ENCODE results near the gene ATRNL1. TPM values are rescaled to one million over a fixed set of nuclear protein-coding genes. Genes with fewer than 3 reads are reported as not detected.
A peak's percentile ranks its signal among the peaks of the same experiment; 100 is the strongest.

Gene ATRNL1
- total and polyA plus RNA-seq, 2 of the 8 experiments (the other 6 are each of a cell fraction or from before 2014, with no cell fraction given), result 5.1 to 17.6 TPM

- FAIRE-seq (peak; percentile 19), DNase-seq (ENCODE audit: low read depth in 1 of 2, low spot score in 2 of 2) (peak; percentile 27 to 58)
- Histone ChIP-seq H3K14ac (ENCODE audit: insufficient read length) (no peak overlapping the region), H3K56ac (replicated peaks; ENCODE audit: insufficient read length, low read depth, low read length) (no peak overlapping the region), H2AK5ac (ENCODE audit: low read depth, low read length) (no peak overlapping the region), H3K27me3 (replicated peaks in 1 of 4; ENCODE audit: control insufficient read depth in 3 of 4, extremely low read depth in 1 of 4, insufficient read depth in 3 of 4, low read length in 3 of 4) (no peaks in the 10 kb centered on the region), H3K9ac (replicated peaks in 1 of 4; ENCODE audit: extremely low read depth in 1 of 4, low read depth in 3 of 4, low read length in 3 of 4) (no peak overlapping the region), H3K79me2 (ENCODE audit: control insufficient read depth in 1 of 2, insufficient read depth in 2 of 2, low read length in 2 of 2) (no peaks in the 10 kb centered on the region), H4K91ac (replicated peaks; ENCODE audit: insufficient read length, low read length) (no peak overlapping the region), H2BK12ac (ENCODE audit: low read depth, low read length) (no peak overlapping the region), H4K8ac (ENCODE audit: extremely low read depth, insufficient read depth, low read length) (no peak overlapping the region), H3K27ac (ENCODE audit: low read depth, low read length) (no peak overlapping the region), H3K79me1 (ENCODE audit: low read depth, low read length) (no peaks in the 10 kb centered on the region), H2BK20ac (ENCODE audit: low read length) (no peak overlapping the region), H2AFZ (ENCODE audit: low read length) (no peak overlapping the region), H3K36me3 (ENCODE audit: control insufficient read depth in 2 of 4, insufficient read depth in 4 of 4, low read length in 3 of 4) (no peaks in the 10 kb centered on the region), H3K4me1 (replicated peaks in 1 of 4; ENCODE audit: control insufficient read depth in 3 of 4, insufficient read depth in 4 of 4, low read length in 3 of 4) (no peaks in the 10 kb centered on the region), H2BK120ac (replicated peaks; ENCODE audit: low read depth, low read length) (no peak overlapping the region), H3K23ac (ENCODE audit: insufficient read length) (no peak overlapping the region), H3K18ac (ENCODE audit: extremely low read depth, low read length) (no peak overlapping the region), H3K4me3 (ENCODE audit: extremely low read depth in 1 of 4, insufficient read depth in 2 of 4, low read depth in 3 of 4, low read length in 4 of 4) (no peak overlapping the region), H4K20me1 (replicated peaks in 1 of 2; ENCODE audit: control insufficient read depth in 1 of 2, insufficient read depth in 2 of 2, low read length in 2 of 2) (no peaks in the 10 kb centered on the region), H3K23me2 (ENCODE audit: low read depth, low read length) (no peaks in the 10 kb centered on the region), H4K5ac (ENCODE audit: insufficient read length, low read depth, low read length) (no peak overlapping the region), H3K4ac (replicated peaks; ENCODE audit: insufficient read length, low read depth, low read length) (no peak overlapping the region), H2BK5ac (ENCODE audit: low read depth, low read length) (no peak overlapping the region), H3K4me2 (ENCODE audit: insufficient read depth in 1 of 2, low read depth in 2 of 2, low read length in 2 of 2) (no peak overlapping the region), H3K9me3 (ENCODE audit: insufficient read depth in 2 of 2, low read depth in 1 of 2, low read length in 1 of 2) (no peaks in the 10 kb centered on the region), H2BK15ac (ENCODE audit: low read length) (no peak overlapping the region)
- ChIA-PET CTCF (ENCODE audit: partially characterized antibody) (interaction anchor here (0.6 to 4.1 kb wide), 17 partner anchors 13 to 870 kb away, joined by 3 to 18 read pairs (median 3); no protein-coding TSS in a partner anchor), POLR2A (ENCODE audit: partially characterized antibody) (no interaction called here)
- TF ChIP-seq GABPA (IDR thresholded peaks at IDR 0.05; ENCODE audit: borderline replicate concordance, insufficient read depth, low read length), result no peak
- no peak for TF ChIP-seq NRF1 (IDR thresholded peaks at IDR 0.05; ENCODE audit: low read depth, low read length)
- no peak for TF ChIP-seq SUZ12 (IDR thresholded peaks at IDR 0.05; ENCODE audit: low read length)
- no peak for TF ChIP-seq SIN3A (conservative IDR thresholded peaks at IDR 0.05 in 1 of 2, IDR thresholded peaks at IDR 0.05 in 1 of 2; ENCODE audit: low read depth in 1 of 2, low read length in 2 of 2)
- 0 out of 2 replicates have a peak, but pooled peaks have one; percentile 20 for TF ChIP-seq CREB1 (IDR thresholded peaks at IDR 0.05)
- no peak for TF ChIP-seq MAX (IDR thresholded peaks at IDR 0.05)
- no peak for TF ChIP-seq E2F6 (IDR thresholded peaks at IDR 0.05)
- peak; percentile 95 to 98 for TF ChIP-seq RAD21 (IDR thresholded peaks at IDR 0.05 in 1 of 2, conservative IDR thresholded peaks at IDR 0.05 in 1 of 2; ENCODE audit: low read depth in 2 of 2, low read length in 2 of 2)
- TF ChIP-seq JUN (IDR thresholded peaks at IDR 0.05; ENCODE audit: low read depth, low read length), result no peak
These were observed 324.6 kb downstream of the ATRNL1 start for GRCh38 chr10:115417585-115418265.

All from H1 (cell line).